Ishikawa (cell line): ENCODE measurements around the gene HMGCS1.

Experiments
- CREB1 ChIP-seq: IDR thresholded peaks from 2 replicates; pipeline ENCODE4 v1.6.1; 2012; ENCODE audit warnings: low read depth
- EGR1 ChIP-seq: IDR thresholded peaks from 2 replicates; pipeline ENCODE4 v1.6.1; 2012
- EP300 ChIP-seq: IDR thresholded peaks from 2 replicates; pipeline ENCODE4 v1.6.1; 2012; ENCODE audit warnings: borderline replicate concordance
- FOXM1 ChIP-seq: IDR thresholded peaks from 2 replicates; pipeline ENCODE4 v1.6.1; 2012; ENCODE audit warnings: low read depth, borderline replicate concordance
- TAF1 ChIP-seq: IDR thresholded peaks from 2 replicates; pipeline ENCODE4 v1.6.1; 2012; ENCODE audit warnings: low read depth, mild to moderate bottlenecking
- YY1 ChIP-seq: IDR thresholded peaks from 2 replicates; pipeline ENCODE4 v1.6.1; 2012; ENCODE audit warnings: low read depth
- TF ChIP-seq, protein P1 (sequence below): IDR thresholded peaks from 2 replicates; pipeline ENCODE4 v1.6.1; 2012; ENCODE audit warnings: low read depth, mild to moderate bottlenecking

DNA sequence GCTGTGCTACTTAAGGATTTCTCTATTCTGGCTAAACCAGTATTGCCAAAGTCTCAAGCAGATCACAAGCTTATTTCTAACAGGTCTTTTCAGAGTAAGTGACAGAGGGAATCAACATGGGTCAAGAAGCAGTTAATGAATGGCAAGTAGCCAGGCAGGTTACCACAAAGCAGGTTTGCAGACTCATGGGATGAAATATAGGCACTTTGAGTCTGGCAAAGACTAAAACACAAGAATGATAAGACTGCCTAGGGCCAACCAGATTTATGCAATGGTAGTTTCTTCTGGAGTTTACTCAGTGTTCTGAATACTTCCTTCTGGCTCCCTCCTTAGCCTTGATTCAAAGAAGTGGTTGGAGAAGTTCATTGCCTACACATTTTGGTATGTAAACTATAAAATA, 3.6 kb downstream of the HMGCS1 start:
- TF ChIP-seq CREB1 (no peak), YY1 (no peak), EGR1 (no peak), EP300 (no peak), TAF1 (no peak), FOXM1 (no peak)
- TF ChIP-seq, protein P1, sequence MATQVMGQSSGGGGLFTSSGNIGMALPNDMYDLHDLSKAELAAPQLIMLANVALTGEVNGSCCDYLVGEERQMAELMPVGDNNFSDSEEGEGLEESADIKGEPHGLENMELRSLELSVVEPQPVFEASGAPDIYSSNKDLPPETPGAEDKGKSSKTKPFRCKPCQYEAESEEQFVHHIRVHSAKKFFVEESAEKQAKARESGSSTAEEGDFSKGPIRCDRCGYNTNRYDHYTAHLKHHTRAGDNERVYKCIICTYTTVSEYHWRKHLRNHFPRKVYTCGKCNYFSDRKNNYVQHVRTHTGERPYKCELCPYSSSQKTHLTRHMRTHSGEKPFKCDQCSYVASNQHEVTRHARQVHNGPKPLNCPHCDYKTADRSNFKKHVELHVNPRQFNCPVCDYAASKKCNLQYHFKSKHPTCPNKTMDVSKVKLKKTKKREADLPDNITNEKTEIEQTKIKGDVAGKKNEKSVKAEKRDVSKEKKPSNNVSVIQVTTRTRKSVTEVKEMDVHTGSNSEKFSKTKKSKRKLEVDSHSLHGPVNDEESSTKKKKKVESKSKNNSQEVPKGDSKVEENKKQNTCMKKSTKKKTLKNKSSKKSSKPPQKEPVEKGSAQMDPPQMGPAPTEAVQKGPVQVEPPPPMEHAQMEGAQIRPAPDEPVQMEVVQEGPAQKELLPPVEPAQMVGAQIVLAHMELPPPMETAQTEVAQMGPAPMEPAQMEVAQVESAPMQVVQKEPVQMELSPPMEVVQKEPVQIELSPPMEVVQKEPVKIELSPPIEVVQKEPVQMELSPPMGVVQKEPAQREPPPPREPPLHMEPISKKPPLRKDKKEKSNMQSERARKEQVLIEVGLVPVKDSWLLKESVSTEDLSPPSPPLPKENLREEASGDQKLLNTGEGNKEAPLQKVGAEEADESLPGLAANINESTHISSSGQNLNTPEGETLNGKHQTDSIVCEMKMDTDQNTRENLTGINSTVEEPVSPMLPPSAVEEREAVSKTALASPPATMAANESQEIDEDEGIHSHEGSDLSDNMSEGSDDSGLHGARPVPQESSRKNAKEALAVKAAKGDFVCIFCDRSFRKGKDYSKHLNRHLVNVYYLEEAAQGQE: no peak
